HCT116 (cell line): ENCODE results near the gene TRERF1. TPM values are rescaled to one million over a fixed set of nuclear protein-coding genes. Genes with fewer than 3 reads are reported as not detected.

ENCODE experiments used
- ATAC-seq: fragments of 200-7000 bp; cut with Tn5 transposase; 2 replicates; pipeline ENCODE4 v1.9.1; 2020; ENCODE audit warnings: mild to moderate bottlenecking, moderate library complexity
- BruUV-seq: library from RNA; stranded (reverse); fragments of 400-500 nt; replicated peaks from 2 replicates; lab custom pipeline; 2021; lab: Mats Ljungman, UMichigan
- CTCF ChIA-PET: fragments of 300-600 bp; sonication (Branson Sonifier 250); formaldehyde crosslinking; loops from one replicate; lab custom pipeline; 2021; ENCODE audit warnings: antibody characterized with exemption; lab: Charles Lee
- POLR2A ChIA-PET: fragments of 300-600, 350-600 bp; sonication (Branson Sonifier 250); formaldehyde crosslinking; loops from one replicate; lab custom pipeline; 2021; ENCODE audit warnings: antibody characterized with exemption; lab: Charles Lee
- RAD21 ChIA-PET, 2 experiments: fragments of 300-600 bp; sonication (Branson Sonifier 250); formaldehyde crosslinking; loops; one replicate each; lab custom pipeline; 2023; ENCODE audit warnings: low total read pairs in 2 of 2; ENCODE audit not compliant: uncharacterized antibody in 2 of 2, unreplicated experiment in 2 of 2, low non-redundant PET in 1 of 2; lab: Charles Lee
- DNase-seq: peaks from one replicate; pipeline ENCODE4 v3.0.0-alpha.2; 2010; ENCODE audit warnings: low read depth, low spot score
- H2AFZ ChIP-seq: fragments of 200-600 bp; shearing (Covaris generic), sonication (generic); 2 replicates; pipeline ENCODE4 v1.6.1; 2017; ENCODE audit warnings: low read depth, mixed run types, mixed read lengths, antibody characterized with exemption, low read length; ENCODE audit not compliant: poor library complexity, severe bottlenecking
- H3K27ac ChIP-seq: 2 replicates; pipeline ENCODE4 v1.5.1; 2012; ENCODE audit warnings: low read depth, low read length
- H3K27me3 ChIP-seq: fragments of 200-600 bp; sonication (generic); 2 replicates; pipeline ENCODE4 v1.6.1; 2016; ENCODE audit warnings: mixed run types, low read length, mixed read lengths; ENCODE audit not compliant: insufficient read depth
- H3K36me3 ChIP-seq, 2 experiments: fragments of 200-500 bp in 1 of 2; fragments of 200-600 bp in 1 of 2; sonication (Bioruptor generic) in 1 of 2; sonication (generic) in 1 of 2; 2 replicates each; pipeline versions ENCODE4 v1.5.1 to v1.6.1; 2014 to 2016; ENCODE audit warnings: low read length in 2 of 2, inconsistent platforms in 1 of 2, mixed read lengths in 1 of 2, mixed run types in 1 of 2; ENCODE audit not compliant: insufficient read depth in 2 of 2, control insufficient read depth in 1 of 2
- H3K4me1 ChIP-seq, 2 experiments: fragments of 200-600 bp in 1 of 2; sonication (generic) in 1 of 2; 2 replicates each; pipeline versions ENCODE4 v1.5.1 to v1.6.1; 2012 to 2017; ENCODE audit warnings: low read length in 2 of 2, inconsistent platforms in 1 of 2, mild to moderate bottlenecking in 1 of 2, mixed read lengths in 1 of 2, mixed run types in 1 of 2, moderate library complexity in 1 of 2; ENCODE audit not compliant: insufficient read depth in 2 of 2, control insufficient read depth in 1 of 2
- H3K4me2 ChIP-seq: fragments of 200-600 bp; sonication (generic); 2 replicates; pipeline ENCODE4 v1.6.1; 2017; ENCODE audit warnings: mixed run types, low read length, mixed read lengths
- H3K4me3 ChIP-seq, 2 experiments: fragments of 200-600 bp in 1 of 2; sonication (generic) in 1 of 2; replicated peaks in 1 of 2; 2 replicates each; pipeline ENCODE4 v1.5.1; 2011 to 2016; ENCODE audit warnings: low read length in 2 of 2, control low read depth in 1 of 2, low read depth in 1 of 2, mild to moderate bottlenecking in 1 of 2, mixed read lengths in 1 of 2, mixed run types in 1 of 2
- H3K79me2 ChIP-seq: fragments of 200-600 bp; sonication (generic); 2 replicates; pipeline ENCODE4 v1.6.1; 2017; ENCODE audit warnings: mild to moderate bottlenecking, mixed run types, low read length, moderate library complexity, mixed read lengths; ENCODE audit not compliant: insufficient read depth
- H3K9ac ChIP-seq: fragments of 200-600 bp; sonication (generic); 2 replicates; pipeline ENCODE4 v1.6.1; 2016; ENCODE audit warnings: low read length, mixed read lengths
- H3K9me2 ChIP-seq: fragments of 200-600 bp; sonication (generic), shearing (Covaris generic); 2 replicates; pipeline ENCODE4 v1.6.1; 2017; ENCODE audit warnings: mixed run types, mild to moderate bottlenecking, moderate library complexity; ENCODE audit not compliant: insufficient read depth
- H3K9me3 ChIP-seq, 2 experiments: fragments of 200-500 bp in 1 of 2; fragments of 200-600 bp in 1 of 2; sonication (Bioruptor generic) in 1 of 2; sonication (generic) in 1 of 2; 2 replicates each; pipeline ENCODE4 v1.6.1; 2014 to 2017; ENCODE audit warnings: low read length in 2 of 2, mixed read lengths in 2 of 2, inconsistent platforms in 1 of 2, low read depth in 1 of 2, mild to moderate bottlenecking in 1 of 2, mixed run types in 1 of 2, moderate library complexity in 1 of 2; ENCODE audit not compliant: control insufficient read depth in 1 of 2, insufficient read depth in 1 of 2
- H4K20me1 ChIP-seq: fragments of 200-600 bp; sonication (generic), shearing (Covaris generic); 2 replicates; pipeline ENCODE4 v1.6.1; 2017; ENCODE audit warnings: mixed run types, mild to moderate bottlenecking, moderate library complexity; ENCODE audit not compliant: insufficient read depth
- CTCF ChIP-seq, 3 experiments: fragments of 200-600 bp in 1 of 3; sonication (generic) in 1 of 3; IDR thresholded peaks in 2 of 3; conservative IDR thresholded peaks in 1 of 3; 2 replicates each; pipeline ENCODE4 v1.5.1; 2012 to 2017; ENCODE audit warnings: low read depth in 2 of 3, low read length in 2 of 3, antibody characterized with exemption in 1 of 3, borderline replicate concordance in 1 of 3, control low read depth in 1 of 3, mild to moderate bottlenecking in 1 of 3, mixed read lengths in 1 of 3, mixed run types in 1 of 3, moderate library complexity in 1 of 3; ENCODE audit not compliant: insufficient read depth in 1 of 3
- ELF1 ChIP-seq: IDR thresholded peaks from 2 replicates; pipeline ENCODE4 v1.6.1; 2012; ENCODE audit warnings: low read depth, borderline replicate concordance
- EZH2 ChIP-seq: fragments of 200-600 bp; sonication (generic); IDR thresholded peaks from 2 replicates; pipeline ENCODE4 v1.6.1; 2017; ENCODE audit warnings: antibody characterized with exemption, mixed run types
- EZH2phosphoT487 ChIP-seq: fragments of 200-600 bp; IDR thresholded peaks from 2 replicates; pipeline ENCODE4 v1.6.1; 2018; ENCODE audit warnings: antibody characterized with exemption, borderline replicate concordance
- JUND ChIP-seq: IDR thresholded peaks from 2 replicates; pipeline ENCODE4 v1.6.1; 2012
- RAD21 ChIP-seq: IDR thresholded peaks from 2 replicates; pipeline ENCODE4 v1.6.1; 2012; ENCODE audit warnings: low read depth, mild to moderate bottlenecking
- SP1 ChIP-seq: IDR thresholded peaks from 2 replicates; pipeline ENCODE4 v1.6.1; 2012; ENCODE audit warnings: low read depth
- TCF7L2 ChIP-seq: IDR thresholded peaks from 2 replicates; pipeline ENCODE4 v1.7.0; 2011; ENCODE audit warnings: borderline replicate concordance, inconsistent platforms; ENCODE audit not compliant: insufficient read depth, insufficient read length; ENCODE audit errors: extremely low read depth
- intact Hi-C: fragments of 100-400 bp; cut with micrococcal nuclease; formaldehyde crosslinking; loops from 2 replicates; pipeline ENCODE4 v1.10.0; 2022
- total RNA-seq: library from RNA; stranded (reverse); gene quantifications from one replicate; pipeline ENCODE4 v1.2.1, GENCODE V29; 2021; ENCODE audit not compliant: unreplicated experiment
- TF ChIP-seq, protein P1 (sequence below): IDR thresholded peaks from 2 replicates; pipeline ENCODE4 v1.6.1; 2011; ENCODE audit warnings: mild to moderate bottlenecking, low read length, moderate library complexity; ENCODE audit not compliant: insufficient replicate concordance; ENCODE audit errors: extremely low read depth

The TRERF1 gene
- total RNA-seq, 1 experiment from 2014 or later: 12.4 TPM

GRCh38 chr6:42254505-42254904, 197.2 kb downstream of the TRERF1 start:
- BruUV-seq: no TSS peak
- Histone ChIP-seq H3K27ac (no peak overlapping the region), H2AFZ (no peak overlapping the region), H3K4me1 (peaks cover 7 to 13% of the 10 kb centered on the region in 2 experiments; a peak in 3 of 4 replicates), H3K9me2 (no peaks in the 10 kb centered on the region), H3K27me3 (no peaks in the 10 kb centered on the region), H3K4me3 (no peak overlapping the region), H3K9me3 (no peaks in the 10 kb centered on the region), H4K20me1 (no peaks in the 10 kb centered on the region), H3K79me2 (no peaks in the 10 kb centered on the region), H3K36me3 (peaks cover 4 to 5% of the 10 kb centered on the region in 2 experiments; a peak in 1 of 4 replicates), H3K9ac (no peak overlapping the region), H3K4me2 (no peak overlapping the region)
- intact Hi-C loops: no loop called here
- no peak for DNase-seq
- no peak for TF ChIP-seq RAD21
- TF ChIP-seq SP1: no peak
- no peak for TF ChIP-seq JUND
- TF ChIP-seq, protein P1, sequence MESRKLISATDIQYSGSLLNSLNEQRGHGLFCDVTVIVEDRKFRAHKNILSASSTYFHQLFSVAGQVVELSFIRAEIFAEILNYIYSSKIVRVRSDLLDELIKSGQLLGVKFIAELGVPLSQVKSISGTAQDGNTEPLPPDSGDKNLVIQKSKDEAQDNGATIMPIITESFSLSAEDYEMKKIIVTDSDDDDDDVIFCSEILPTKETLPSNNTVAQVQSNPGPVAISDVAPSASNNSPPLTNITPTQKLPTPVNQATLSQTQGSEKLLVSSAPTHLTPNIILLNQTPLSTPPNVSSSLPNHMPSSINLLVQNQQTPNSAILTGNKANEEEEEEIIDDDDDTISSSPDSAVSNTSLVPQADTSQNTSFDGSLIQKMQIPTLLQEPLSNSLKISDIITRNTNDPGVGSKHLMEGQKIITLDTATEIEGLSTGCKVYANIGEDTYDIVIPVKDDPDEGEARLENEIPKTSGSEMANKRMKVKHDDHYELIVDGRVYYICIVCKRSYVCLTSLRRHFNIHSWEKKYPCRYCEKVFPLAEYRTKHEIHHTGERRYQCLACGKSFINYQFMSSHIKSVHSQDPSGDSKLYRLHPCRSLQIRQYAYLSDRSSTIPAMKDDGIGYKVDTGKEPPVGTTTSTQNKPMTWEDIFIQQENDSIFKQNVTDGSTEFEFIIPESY: no peak
- TF ChIP-seq EZH2: no peak
- TF ChIP-seq CTCF (IDR thresholded peaks at IDR 0.05 in 2 of 3, conservative IDR thresholded peaks at IDR 0.05 in 1 of 3; ENCODE audit: borderline replicate concordance in 1 of 3, insufficient read depth in 1 of 3, low read depth in 2 of 3, low read length in 2 of 3): no peak
- TF ChIP-seq EZH2phosphoT487: no peak
- no peak for TF ChIP-seq ELF1
- TF ChIP-seq TCF7L2: no peak
- CTCF ChIA-PET: no interaction called here
- POLR2A ChIA-PET: no interaction called here
- no peak for ATAC-seq
- RAD21 ChIA-PET: no interaction called here
